GM12865 (cell line): ENCODE results near the gene NTN1.

Source experiments
- DNase-seq: peaks from one replicate; pipeline ENCODE4 v3.0.0; 2010; ENCODE audit warnings: low read depth
- H3K4me3 ChIP-seq: 2 replicates; pipeline ENCODE4 v1.5.1; 2011; ENCODE audit warnings: mild to moderate bottlenecking, low read depth, low read length, control low read depth
- TF ChIP-seq, protein P1 (sequence below): IDR thresholded peaks from 2 replicates; pipeline ENCODE4 v1.5.1; 2011; ENCODE audit warnings: low read length, control low read depth, low read depth, inconsistent platforms; ENCODE audit not compliant: insufficient read depth; ENCODE audit errors: missing control alignments

NTN1 gene

DNA sequence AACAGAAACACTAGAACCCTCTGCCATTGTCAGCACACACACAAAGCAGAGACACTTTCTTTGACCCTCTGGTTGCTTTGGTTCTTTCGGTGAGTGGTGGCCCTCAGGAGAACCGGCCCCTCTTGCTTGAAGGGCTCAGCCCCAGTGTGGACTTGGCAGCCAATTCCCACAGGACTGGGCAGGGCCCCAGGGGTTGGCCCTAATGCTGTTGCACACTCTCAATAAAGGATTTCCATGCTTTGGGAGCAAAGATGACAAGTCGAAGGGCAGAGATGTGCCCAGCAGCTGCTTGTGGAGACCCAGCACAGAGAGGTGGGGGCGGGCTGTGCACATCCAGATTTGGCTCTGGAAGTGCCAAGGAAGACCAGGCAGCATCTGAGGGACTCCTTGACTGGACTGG lies 149.0 kb downstream of the NTN1 start:
- no peak overlapping the region for H3K4me3 ChIP-seq
- no peak for DNase-seq
- TF ChIP-seq, protein P1, sequence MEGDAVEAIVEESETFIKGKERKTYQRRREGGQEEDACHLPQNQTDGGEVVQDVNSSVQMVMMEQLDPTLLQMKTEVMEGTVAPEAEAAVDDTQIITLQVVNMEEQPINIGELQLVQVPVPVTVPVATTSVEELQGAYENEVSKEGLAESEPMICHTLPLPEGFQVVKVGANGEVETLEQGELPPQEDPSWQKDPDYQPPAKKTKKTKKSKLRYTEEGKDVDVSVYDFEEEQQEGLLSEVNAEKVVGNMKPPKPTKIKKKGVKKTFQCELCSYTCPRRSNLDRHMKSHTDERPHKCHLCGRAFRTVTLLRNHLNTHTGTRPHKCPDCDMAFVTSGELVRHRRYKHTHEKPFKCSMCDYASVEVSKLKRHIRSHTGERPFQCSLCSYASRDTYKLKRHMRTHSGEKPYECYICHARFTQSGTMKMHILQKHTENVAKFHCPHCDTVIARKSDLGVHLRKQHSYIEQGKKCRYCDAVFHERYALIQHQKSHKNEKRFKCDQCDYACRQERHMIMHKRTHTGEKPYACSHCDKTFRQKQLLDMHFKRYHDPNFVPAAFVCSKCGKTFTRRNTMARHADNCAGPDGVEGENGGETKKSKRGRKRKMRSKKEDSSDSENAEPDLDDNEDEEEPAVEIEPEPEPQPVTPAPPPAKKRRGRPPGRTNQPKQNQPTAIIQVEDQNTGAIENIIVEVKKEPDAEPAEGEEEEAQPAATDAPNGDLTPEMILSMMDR, result no peak

DNA sequence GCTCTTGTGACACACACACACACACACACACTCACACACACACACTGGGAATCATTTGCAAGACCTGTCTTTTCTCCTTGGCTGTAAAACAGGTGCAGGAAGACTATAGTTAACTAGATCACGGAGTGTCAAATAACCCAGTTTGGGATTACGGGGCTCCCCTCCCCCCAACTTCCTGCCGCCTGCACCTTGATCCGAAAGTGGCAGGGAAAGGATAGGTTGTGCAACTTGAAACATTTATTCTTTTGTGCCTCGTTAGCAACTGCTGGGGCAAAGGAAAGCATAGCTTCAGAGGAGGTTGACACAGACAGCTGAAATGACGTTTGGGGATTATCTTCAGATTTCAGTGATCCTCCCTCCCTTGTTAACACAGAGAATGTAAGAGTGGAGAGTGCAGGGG lies 149.5 kb downstream of the NTN1 start:
- TF ChIP-seq, protein P1, result no peak
- DNase-seq, result no peak
- no peak overlapping the region for H3K4me3 ChIP-seq

DNA sequence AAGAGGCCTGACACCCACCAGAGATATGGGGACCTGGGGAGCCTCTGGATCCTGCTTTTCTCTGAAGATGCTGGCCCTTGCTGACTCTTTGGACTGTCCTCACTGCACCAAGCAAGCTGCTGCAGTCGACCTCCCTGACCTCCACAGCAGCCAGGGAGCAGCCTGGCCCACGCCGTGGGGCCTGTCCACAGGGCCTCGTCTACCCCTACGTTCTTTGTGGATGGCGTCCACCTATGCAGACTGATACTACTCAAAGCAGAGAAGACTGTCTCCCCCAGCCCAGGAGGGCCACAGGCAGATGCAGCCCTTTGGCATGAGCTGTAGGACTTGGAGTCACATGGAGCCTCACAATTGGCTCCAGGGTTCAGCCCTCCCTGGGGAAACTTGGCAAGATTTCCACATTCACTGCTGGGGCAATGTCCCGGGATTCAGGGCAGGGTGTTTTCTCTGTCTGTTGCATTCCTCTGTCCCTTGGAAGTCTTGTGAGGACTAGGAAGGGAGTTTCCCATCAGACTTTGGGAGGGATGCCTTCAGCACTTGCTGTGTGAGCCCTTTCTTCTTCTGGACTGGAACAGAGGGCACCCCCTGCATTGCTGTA lies 152.2 kb downstream of the NTN1 start:
- TF ChIP-seq, protein P1, result no peak
- H3K4me3 ChIP-seq, result no peak overlapping the region

DNA sequence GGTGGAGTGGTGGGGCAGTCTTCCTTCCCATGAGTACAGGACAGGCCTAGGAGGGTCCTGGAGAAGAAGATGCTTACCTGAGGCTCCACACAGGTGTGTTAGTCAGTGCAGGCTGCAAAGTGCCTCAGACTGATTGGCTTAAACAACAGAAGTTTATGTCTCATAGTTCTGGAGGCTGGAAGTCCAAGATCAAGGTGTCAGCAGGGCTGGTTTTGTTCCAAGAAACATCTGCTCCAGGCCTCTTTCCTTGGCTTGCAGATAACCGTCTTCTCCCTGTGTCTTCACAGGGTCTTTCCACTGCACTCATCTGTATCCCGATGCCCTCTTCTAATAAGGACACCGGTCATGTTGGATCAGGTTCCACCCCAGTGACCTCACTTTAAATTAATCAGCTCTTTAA lies 153.0 kb downstream of the NTN1 start:
- H3K4me3 ChIP-seq, result no peak overlapping the region
- no peak for DNase-seq
- TF ChIP-seq, protein P1, result no peak

More for the DNA sequence above, 152.2 kb downstream of the NTN1 start:
- no peak for DNase-seq

DNA sequence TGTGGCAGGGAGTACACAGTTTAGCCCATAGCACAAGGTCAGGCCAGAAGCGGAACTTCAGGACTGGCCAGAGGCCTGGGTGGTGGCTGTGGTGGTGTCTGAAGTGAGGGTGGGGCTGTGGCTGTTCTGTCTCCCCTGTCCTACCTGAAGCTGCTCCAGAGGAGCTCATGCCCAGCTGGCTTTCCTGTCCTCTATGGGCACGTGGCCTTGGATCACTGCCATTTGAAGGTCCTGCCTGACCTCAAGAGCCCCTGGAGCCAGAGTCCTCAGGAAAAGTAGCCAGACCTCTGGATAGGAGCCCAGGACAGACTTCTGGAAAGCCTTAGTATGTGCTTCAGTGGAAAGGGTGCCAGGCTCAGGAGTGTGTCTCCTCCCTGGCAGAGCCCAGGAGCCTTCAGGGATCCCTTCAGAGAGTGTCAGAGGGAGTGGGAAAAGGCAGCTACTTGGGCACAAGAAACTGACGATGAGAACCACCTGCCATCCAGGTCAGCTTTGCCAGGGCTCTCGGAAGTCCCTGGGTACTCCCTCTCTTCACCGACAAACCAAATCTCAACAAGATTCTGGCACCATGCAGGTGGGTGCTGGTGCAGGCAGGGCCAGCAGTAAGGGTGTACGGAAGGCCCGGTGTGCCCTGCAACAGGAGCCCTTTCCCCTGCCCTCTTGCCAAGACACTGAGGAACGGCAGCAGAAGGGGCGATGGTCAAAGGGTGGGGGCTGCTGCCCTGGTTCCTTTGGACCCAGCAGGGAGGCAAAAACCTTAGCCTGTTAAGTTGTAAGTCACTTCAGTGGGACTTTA lies 153.7 kb downstream of the NTN1 start:
- TF ChIP-seq, protein P1, result no peak
- H3K4me3 ChIP-seq, result no peak overlapping the region
- DNase-seq, result no peak

DNA sequence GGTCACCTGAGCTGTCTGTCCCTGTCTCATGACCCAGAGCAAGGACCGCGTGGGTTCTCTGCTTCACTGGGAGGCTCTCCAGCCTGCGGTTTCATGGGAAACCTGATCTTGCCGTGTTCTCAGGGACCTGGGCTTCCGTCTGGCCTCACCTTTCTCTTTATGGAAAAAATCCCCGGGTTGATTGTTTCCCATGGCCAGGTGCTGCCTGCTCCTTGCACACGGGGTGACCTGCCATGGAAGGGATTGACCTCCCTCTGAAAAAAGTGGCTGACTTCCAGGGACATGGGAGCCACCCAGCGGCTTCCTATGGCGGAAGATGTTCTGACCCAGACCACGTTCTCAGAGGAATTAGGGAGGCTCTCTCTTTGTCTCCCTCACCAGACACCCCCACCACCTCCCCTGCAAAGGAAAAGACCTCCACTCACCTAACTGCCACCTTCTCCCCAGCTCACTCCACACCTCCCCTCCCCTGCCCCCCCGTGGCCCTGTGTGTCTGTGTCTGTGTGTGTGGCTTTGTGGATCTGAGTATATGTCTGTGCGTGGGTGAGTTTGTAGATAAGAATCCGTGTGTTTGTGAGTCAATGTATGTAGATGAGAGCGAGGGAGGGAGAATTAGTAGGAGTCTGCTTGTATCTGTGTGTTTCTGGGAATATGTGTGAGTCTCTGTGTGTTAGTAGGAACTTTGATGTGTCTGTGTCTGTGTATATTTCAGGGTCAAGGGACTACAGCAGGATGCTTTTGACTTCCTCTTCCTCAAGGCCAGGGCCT lies 154.6 kb downstream of the NTN1 start:
- TF ChIP-seq, protein P1, result no peak
- no peak overlapping the region for H3K4me3 ChIP-seq
- DNase-seq, result no peak
